GM18499 (cell line): ENCODE measurements around the gene GDAP2.
"Not testable (repeated sequence)": the region's sequence is repeated elsewhere in the genome, so short reads cannot be mapped to it uniquely, and the experiment has no call there.

ENCODE experiments used
- ATAC-seq: cut with Tn5 transposase; IDR thresholded peaks from one replicate; pipeline ENCODE4 v1.9.1; 2021; ENCODE audit warnings: moderate number of reproducible peaks; ENCODE audit not compliant: insufficient read depth, unreplicated experiment

The GDAP2 gene

DNA sequence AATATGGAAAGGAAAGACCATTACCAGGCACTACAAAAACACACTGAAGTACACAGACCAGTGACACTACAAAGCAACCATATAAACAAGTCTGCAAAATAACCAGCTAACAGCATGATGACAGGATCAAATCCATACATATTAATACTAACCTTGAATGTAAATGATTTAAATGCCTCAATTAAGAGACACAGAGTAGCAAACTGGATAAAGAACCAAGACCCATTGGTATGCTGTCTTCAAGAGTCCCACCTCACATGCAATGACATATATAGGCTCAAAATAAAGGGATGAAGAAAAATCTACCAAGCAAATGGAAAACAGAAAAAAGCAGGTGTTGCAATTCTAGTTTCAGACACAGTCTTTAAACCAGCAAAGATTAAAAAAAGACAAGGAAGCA, 84.9 kb downstream of the GDAP2 start:
- ATAC-seq = not testable (repeated sequence)

GRCh38 chr1:117843791-117844190, 85.6 kb downstream of the GDAP2 start:
- ATAC-seq = no peak

DNA sequence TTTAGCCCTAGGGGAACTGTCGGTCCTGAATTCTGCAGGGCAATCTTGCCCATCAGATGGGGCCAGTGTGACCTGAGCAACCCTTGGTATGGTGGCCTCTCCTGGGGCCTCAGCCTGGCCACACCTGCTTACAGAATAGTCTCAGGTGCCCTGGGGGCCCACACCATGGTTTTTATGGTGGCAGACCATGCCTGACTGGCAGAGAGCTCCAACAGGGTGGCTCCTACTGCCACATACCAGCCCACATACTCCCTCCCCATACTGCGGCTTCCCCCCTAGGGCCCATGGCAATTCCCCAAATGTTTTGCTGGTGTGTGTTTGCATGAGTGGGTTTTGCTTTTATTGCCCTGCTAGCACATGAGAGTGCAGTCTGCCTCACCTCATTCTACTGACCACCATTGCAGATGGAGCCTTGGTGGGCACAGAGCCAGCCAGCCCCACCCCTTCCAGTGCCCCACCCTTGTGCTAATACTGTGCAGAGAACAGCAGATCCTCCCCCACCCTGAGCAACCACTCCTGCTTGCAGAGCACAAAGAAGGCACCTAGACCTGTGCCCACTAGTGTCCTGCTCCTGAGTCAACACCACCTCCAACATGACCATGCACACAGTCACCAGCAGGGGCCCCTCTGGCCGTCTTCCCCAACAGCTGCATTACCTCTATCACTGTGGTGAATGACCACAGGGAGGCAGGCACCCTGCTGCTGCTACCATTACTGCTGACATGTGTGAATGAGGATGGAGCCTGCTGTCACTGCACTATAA, 86.8 kb downstream of the GDAP2 start:
- ATAC-seq = no peak

- ATAC-seq = no peak
These were observed 88.2 kb downstream of the GDAP2 start for GRCh38 chr1:117841117-117841650.

GRCh38 chr1:117838911-117839310, 90.5 kb downstream of the GDAP2 start:
- ATAC-seq = no peak

- ATAC-seq = no peak
These were observed 93.4 kb downstream of the GDAP2 start for GRCh38 chr1:117836069-117836468.

GRCh38 chr1:117834416-117834815, 95.0 kb downstream of the GDAP2 start:
- ATAC-seq = no peak

GRCh38 chr1:117832453-117832852, 97.0 kb downstream of the GDAP2 start:
- no peak for ATAC-seq

DNA sequence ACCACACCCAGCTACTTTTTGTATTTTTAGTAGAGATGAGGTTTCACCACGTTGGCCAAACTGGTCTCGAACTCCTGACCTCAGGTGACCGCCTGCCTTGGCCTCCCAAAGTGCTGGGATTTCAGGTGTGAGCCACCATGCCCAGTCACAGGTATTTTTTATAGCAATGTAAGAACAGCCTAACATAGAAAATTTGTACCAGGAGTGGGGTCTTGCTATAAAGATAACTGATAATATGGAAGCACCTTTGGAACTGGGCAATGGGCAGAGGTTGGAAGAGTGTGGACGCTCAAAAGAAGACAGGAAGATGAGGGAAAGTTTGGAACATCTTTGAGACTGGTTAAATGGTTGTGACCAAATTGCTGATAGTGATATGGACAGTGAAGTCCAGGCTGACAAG, 99.2 kb downstream of the GDAP2 start:
- no peak for ATAC-seq

GRCh38 chr1:117828201-117828600, 101.2 kb downstream of the GDAP2 start:
- ATAC-seq = no peak

- no peak for ATAC-seq
These were observed 102.8 kb downstream of the GDAP2 start for GRCh38 chr1:117826540-117827078.

GRCh38 chr1:117826119-117826518, 103.3 kb downstream of the GDAP2 start:
- ATAC-seq = no peak

DNA sequence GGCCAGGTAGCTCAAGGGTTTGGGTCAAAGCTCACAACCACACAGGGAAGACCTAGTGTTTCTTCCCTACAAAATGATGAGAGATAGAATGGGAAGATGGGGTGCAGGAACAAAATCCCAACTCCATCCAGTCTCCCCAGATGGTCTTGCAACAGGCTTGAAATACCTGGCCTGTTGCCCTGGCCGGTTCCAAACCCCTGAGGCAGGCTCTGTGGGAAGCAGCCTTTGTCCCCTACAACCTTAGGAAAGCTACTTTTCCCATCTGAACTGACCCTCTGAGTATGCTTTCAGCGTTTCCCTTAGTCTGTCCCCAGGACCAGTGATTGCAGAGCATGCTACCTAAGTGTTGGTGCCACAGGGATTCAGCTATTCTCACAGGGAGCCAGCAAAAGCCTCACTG, 104.0 kb downstream of the GDAP2 start:
- ATAC-seq = no peak

DNA sequence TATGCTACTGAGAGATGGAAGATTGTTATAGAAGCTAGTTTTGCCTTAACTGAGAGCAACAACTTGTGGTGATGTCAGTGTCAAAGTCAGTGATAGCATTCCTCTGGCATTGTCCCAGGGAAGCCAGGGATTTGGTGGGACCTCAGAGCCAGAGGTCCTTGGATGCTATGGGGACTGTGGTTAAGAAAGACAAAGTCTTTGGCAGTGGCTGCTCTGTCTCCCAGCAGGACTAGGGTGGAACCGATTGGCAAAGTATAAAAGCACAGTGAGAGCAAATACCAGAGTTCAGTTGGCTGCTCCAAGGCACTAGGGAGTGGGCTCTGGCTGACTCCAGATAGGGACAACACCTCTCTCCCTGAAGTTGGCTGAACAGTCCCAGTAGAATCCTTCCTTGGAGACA, 104.8 kb downstream of the GDAP2 start:
- ATAC-seq = no peak

DNA sequence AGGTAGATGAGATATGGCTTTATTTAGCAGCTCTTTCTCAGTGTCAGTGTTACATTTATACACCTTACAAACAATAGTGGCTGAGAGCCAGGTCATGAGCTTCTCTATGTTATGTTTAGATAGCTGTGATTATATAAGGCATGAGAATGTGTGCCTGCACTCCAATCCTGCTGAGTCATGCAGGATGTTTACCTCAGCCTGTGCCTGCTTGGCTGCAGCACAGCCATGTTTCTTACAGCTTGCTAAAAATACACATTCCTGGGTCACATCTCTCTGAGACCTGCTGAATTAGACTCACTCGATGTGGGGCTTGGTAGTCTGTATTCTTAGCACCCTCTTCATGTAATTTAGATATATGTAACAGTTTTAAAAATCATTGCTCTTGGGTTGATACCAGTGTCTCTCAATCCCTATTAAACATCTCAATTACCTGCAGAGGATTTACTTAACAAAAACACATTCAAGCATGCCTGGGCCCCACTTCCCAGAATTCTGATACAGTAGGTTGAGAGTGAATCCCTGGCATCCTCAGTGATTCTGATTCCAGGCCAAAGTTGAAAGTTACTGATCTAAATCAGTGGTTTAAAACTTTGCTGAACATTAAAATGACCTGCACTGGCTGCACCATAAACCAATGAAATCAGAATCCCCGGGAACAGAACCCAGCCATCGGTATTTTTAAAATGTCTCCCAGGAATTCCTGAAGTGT, 107.5 kb downstream of the GDAP2 start:
- no peak for ATAC-seq

GRCh38 chr1:117821382-117821755, 108.1 kb downstream of the GDAP2 start:
- ATAC-seq = no peak

GRCh38 chr1:117820694-117821381, 108.6 kb downstream of the GDAP2 start:
- no peak for ATAC-seq

DNA sequence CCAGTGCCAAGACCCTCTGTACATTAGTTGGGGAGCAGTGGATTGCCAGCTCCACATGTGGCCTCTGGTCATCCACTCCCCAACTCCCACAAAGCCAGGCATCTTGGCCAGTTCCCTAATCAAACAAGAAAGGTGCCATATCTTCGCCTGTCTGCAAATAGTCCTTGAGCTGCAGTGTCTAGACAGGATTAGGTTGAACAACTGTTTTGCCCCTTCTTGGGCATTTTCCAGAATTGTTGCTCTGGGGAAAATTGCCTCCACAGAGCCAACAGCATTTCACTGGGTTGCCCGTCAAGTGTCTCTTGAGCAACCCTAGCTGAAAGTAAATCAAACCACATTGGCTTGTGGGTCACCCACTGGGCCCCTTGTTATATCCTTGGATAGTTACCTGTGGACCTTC, 109.3 kb downstream of the GDAP2 start:
- no peak for ATAC-seq

- no peak for ATAC-seq
These were observed 110.1 kb downstream of the GDAP2 start for GRCh38 chr1:117819301-117819700.

GRCh38 chr1:117818456-117818855, 111.0 kb downstream of the GDAP2 start:
- no peak for ATAC-seq

- ATAC-seq = no peak
These were observed 111.8 kb downstream of the GDAP2 start for GRCh38 chr1:117817629-117818028.
